Measurements from ENCODE around the gene CLEC11A.

CLEC11A gene, protein sequence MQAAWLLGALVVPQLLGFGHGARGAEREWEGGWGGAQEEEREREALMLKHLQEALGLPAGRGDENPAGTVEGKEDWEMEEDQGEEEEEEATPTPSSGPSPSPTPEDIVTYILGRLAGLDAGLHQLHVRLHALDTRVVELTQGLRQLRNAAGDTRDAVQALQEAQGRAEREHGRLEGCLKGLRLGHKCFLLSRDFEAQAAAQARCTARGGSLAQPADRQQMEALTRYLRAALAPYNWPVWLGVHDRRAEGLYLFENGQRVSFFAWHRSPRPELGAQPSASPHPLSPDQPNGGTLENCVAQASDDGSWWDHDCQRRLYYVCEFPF

DNA sequence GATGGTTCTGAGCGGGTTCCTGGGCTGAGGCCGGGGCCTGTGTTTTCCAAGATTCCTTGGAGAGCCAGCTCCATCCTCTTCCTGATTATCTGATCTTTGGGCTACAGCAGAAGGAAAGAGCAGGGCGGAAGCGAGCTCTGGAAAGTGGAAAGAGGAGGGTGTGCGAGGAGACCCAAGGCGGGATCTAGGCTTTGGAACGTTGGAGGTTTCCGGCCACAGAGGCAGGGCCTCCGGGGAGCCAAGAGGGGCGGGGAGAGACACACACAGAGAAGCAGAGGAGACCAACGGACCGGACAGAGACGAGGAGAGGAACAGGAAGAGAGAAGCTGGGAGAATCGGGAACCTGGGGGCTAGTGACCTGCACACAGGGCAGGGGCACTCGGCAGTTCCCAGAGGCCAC is at the start of gene CLEC11A:
CLEC11A (plus strand) TSS at position 296 of the 400 bp plus-strand sequence. CDS start 162 bp downstream, outside the sequence.
- peak; percentile 20 for DNase-seq

DNA sequence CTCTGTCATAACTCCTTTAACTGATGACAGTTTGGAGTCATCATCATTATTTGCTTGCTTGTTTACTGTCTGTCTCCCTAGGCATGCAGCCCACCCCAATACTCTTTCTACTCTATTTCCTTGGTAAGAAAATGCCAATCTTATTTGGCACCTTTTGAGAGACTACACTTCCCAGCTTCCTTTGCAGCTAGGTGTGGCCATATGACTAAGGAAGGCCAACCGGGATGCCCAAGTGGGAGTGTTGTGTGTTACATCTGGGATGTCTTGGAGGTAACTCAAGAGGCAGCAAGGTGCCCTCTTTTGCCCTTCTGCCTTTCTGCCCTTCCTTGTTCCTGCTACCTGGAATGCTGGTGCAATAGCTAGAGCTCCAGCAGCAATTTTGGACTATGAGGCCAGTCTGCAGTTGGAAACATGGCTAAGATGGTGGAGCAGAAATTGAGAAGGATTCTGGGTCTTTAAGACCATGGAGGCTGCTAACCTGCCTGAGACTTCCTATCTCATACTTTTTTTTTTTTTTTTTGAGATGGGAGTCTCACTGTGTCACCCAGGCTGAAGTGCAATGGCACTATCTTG is 46.5 kb upstream of the CLEC11A start:
- no peak for DNase-seq

DNA sequence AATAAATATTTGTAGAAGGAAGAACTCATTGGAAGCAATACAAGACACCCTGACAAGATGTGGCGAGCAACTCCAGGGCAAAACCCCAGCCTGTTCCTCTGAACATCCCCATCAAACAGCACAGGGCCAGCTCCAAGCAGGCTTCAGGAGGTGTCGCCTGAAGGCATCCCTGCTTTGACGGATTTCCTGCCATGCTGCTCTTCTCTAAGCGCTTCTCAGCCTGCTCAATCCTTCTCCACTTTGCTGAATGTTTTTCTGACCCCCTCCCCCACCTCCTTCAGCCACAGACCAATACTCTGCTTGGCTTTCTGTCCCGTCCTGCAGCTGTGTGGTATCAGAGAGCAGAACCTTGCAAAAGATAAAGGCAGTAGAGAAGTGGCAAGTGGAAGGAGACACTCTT is 45.5 kb upstream of the CLEC11A start:
- no peak for DNase-seq

DNA sequence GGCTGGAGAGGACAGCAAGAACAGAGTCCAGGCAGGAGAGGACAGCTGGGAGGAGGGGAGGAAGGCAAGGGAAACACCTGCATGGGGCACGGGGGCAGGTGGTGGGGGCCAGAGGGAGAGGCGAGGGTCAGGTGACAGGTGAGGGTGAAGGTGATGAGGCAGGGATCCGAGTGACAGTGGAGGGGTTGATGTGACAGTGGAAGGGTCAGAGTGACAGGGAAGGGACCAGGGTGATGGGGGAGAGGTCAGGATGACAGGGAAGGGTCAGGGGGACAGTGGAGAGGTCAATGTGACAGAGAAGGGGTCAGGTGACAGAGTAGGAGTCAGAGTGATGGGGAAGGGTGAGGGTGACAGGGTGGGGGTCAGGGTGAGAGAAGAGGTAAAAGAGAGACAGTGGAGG is 44.8 kb upstream of the CLEC11A start:
- no peak for DNase-seq

DNA sequence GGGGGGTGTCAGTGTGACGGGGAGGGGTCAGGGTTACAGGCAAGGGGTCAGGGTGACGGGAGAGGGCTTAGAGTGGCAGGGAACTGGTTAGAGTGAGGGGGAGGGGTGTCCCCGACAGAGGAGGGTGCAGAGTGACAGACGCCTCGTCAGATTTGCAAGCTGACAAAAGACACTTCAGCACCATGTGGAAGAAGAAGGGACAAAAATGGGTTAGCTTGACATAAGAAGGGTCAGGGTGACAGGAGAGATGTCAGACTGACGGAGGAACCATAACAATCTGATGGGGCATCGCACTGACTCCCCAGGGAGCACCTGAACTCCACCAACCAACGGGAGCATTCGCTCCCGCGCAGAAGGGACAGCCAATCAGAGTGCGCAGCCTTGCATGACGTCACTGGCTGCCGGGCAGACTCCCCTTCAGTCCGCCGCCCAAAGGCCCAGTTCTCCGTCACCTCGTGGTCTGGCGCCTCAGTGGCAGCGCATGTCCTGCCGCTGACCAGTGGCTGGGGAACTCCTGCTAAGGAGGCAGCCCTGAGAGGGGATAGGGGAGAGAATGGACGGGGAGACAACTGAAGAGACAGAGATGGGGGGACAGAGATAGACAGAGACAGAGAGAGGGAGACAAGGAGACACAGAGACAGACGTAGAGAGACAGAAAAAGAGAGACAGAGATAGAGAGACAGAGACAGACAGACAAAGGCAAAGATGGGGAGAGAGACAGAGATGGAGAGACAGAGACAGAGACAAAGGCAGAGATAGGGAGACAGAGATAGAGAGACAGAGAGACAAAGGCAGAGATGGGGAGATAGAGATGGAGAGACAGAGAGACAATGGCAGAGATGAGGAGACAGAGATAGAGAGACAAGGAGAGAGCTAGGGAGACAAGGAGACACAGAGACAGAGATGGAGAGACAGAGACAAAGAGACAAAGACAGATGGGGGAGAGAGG is 43.7 kb upstream of the CLEC11A start:
- peak; percentile 75 for DNase-seq

DNA sequence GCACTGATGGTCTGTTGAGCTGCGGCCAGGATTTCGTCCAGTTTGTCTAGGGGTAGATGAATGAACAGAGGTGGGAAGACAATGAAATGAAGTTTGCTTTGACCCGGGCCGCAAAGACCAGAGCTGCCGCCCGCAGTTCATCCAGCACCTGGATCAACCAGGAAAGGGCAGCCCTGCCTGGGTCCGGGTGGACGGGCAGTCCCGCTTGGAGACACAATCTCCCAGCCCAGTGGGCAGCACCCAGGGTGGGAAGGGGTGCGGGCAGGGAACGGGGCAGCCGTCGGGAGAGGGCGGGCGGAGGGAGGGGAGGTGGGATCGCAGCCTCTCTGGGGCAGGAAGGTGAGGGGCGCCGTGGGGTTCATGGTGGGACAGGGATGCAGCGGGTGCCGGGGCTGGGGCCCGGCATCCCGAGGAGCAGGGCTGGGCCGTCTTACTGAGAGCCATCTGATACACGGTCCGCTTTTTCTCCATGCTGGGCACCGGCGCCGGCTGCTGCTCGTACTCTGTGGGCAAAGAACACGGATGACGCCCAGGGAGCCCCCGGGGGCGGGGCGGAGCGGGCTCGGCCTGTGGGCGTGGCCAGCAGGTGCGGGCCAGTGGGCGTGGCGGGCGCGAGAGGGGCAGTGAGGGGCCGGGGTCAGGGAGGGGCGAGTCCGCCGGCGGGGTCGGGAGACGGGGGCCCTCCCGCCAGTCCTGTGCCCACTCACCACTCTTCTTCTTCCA is 36.7 kb upstream of the CLEC11A start:
- no peak for DNase-seq

DNA sequence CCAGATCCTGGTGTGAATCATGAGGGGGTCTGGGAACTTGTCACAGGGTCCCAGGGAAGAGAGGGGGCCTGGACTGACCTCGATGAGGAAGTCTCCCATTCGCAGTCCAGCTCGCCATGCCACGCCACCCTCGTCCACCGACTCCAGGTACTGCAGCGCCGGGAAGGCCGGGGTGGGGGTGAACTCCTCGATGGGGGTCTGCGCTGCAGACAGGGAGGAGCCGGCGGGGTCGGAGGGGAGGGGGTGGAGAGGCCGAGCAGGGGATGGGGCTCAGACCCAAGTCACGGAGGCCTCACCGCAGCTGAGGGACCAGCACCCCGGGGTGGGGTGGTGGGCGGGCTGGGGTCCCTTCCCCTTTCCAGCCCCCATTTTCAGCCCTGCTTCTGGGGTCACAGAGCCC is 34.4 kb upstream of the CLEC11A start:
- DNase-seq = no peak

DNA sequence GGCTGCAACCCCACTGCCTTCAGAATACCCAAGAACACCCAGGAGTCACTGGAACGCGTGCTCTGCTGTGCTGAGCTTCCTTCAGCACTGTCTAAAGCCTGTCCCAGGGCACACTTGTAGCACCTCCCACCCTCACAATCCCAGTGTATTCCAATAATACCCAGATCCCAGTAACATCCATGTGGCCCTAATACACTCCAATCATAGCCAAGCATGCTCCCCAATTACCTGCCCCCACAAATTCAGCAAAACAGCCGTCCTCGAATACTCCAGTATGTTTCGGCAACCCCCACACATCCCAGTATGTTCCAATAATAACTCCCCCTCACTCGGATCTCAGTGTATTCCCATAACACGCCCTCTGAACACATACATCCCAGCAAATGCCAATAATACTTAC is 32.7 kb upstream of the CLEC11A start:
- no peak for DNase-seq

DNA sequence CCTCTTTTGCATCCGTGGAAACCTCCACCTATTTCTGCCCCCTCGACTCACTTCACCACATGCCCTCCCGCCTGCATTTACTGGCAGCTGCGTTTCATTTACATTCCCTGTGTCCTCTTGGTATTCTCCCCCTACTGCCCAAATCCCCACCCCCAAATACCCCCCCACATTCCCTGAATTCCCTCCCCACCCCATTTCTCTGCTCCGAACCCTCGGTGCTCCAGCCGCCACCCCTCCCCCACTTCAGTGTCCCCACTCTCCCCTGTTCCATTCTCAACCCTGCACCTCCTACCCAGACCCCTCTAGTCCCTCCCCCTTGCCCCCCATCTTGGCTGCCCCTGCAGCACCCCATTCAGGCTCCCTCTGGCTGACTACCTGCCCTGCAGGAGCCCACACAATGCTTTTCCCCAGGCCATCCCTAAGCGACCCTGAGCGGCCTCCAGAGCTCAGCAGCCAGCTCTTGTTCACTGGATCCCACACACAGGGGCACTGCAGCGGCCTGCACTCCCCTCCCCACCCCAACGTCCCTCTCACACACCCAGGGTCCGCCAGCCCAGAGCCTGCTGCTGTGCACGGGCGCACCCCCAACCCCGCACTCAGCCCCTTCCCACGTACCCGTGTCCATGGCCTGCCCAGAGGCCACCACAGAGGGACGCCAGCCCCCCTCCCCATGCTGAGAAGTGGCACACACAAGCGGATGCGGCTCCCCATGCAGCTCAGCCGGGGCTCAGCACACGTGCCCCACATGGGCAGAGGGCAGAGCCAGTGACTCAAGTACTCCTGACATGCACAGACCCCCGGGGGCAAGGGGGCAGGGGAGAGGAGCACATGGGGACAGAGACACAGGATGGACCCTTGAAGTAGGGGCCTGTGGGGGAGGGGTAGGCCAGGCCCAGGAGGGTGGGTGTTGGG is 29.8 kb upstream of the CLEC11A start:
- no peak for DNase-seq

DNA sequence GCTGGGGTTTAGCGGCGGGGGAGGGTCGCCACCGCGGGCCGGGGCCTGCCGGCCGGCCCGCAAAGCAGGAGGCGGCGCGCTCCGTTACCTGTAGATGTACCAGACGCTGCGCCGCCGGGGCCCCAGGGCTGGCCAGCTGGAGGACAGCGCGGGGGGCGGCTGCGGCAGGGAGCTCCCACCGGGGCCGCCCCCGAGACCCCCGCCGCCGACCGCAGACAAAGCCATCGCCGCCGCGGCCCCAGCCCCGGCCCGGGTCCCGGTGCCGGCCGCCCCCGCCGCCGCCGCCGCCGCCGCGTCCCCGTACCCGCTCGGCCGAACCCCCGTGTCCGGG is 28.4 kb upstream of the CLEC11A start:
- no peak for DNase-seq

DNA sequence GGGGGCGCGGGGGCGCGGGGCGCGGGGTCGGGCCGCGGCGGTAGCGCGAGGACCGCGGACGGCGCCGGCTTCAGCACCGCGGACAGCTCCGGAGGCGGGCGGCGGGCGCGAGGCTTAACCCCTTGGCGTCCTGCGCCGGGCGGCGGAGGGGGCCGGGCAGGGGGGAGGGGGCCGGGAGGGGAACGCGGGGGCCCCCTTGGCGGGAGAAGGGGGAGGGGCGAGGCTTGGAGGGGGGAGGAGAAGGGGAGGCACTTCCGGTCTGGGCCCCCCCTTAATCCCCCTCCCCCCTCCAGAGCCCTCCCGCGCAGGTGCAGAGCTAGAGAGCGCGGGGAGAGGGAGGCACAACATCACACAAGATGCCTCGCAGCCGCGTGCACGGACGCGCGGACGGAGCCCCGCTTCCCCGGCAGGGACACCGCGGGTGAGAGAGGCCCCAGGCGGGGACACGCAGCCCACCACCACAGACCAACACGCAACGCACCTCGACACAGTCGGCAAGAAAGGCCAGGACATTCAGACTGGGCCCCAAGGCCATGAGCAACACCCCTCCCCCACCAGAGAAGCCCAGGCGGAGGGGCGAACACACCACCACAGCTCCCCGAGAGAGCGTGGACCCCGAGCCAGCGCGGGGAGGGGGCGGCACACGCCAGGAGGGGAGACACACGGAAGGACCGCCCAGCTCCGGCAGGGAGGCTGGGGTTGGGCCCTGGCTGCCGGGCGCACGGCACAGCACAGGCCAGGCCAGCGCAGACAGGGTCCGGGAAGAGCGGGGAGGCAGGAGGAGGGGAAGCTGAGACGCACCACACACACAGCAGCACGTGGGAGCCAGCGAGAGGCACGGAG is 27.7 kb upstream of the CLEC11A start:
- no peak for DNase-seq

DNA sequence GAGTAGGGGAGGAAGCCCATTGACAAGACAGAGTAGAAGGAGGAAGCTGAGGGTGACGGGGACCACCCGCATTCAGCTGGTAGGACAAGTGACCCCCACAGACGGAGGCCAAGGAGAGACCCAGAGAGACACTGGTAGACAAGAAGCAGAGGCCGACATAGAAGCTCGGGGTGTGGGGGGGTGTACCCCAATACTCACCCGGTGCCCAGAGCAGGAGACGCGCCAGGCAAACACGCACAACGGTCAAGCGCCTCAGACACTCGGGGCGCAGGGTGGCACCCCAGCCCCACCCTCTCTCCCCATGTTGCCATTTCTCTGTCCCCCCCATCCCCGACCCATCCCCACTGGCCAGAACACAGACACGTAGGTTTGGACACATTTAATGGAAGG is 27.1 kb upstream of the CLEC11A start:
- DNase-seq = no peak

DNA sequence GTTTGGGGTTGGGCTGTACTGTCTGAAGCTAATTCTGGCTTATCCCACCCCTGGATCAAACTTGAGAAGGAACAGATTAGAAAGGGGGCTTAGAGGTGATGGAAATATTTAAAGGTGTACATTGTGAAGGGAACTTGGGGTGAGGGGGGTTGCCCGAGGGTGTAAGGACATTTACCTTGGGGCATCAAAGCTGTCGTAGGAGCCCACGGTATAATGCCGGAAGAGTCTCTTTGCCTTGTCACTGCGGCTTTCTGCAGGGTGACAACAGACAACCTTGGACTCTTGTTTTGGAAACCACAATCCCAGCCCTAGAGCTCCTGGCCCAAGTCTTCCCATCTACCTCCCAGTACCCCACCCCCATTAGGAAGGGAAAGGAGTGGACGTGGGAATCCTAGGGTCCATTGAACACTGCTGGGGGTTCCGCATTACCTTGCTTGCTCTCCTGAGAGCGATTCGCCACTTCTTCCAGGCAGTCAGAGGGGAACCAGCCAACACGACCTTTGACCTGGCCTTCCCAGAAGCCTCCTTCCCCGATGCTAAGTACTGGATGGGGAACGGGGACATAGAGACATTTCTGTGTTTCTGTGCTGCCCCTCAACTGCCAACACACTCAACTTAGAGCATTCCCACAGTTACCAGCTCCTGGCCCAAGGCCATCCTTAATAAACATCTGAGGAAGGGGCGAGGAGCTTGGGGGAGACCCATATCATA is 25.6 kb upstream of the CLEC11A start:
- no peak for DNase-seq

DNA sequence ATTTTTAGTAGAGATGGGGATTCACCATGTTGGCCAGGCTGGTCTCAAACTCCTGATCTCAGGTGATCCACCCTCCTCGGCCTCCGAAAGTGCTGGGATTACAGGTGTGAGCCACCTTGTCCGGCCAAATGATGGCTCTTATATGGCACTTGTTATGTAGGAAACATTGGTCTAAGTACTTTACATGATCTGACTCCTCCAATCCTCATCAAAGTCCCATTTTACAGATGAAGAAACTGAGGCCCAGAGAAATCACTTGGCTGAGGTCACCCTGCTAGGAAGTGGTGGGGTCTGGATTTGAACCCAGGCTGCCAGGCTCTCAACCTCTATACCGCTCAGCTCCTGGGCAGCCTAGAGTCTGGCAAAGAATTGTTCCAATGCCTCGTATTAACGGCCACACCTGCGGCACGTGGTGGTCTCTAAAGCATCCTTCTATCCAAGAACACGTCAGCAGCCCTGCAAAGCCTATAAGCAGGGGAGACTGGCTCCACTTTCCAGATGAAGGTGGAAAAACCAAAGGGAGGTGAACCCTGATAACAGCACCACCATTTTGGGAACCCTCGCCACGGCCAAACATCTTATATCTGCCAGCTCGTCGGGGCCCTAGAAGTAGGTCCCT is 21.7 kb upstream of the CLEC11A start:
- no peak for DNase-seq

DNA sequence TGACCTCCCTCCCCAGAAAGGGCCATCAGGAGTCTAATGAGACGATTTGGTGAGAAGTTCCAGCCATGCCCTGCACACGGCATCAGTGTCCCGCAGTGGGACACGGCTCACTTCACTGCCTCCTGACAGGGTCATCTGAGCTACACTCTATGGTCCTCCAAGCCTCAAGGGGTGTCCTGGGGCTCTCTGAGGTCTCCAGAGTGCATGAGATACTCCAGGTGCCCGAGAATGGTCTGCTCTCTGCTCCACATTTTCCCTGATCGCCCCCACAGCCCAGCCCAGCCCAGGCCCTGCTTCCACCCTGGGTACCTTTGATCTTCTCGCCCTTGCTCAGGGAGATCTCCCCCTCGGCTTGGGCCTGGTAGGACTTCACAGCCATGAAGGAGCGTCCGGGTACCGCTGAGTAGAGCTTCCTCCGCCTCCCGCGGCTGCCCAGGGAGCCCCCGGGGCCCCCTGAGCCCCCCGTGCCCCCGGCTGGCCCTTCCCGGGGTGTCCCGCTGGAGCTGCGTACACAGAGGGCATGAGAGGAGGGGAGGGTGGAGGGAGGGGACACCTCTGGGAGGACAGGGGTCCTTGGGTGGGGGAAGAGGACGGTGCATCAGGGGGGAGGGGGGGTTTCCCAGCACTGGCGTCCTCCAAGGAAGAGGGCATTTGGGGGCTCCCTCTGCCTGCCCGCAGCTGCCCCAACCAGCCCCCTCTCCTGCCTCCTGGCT is 20.9 kb upstream of the CLEC11A start:
- no peak for DNase-seq

DNA sequence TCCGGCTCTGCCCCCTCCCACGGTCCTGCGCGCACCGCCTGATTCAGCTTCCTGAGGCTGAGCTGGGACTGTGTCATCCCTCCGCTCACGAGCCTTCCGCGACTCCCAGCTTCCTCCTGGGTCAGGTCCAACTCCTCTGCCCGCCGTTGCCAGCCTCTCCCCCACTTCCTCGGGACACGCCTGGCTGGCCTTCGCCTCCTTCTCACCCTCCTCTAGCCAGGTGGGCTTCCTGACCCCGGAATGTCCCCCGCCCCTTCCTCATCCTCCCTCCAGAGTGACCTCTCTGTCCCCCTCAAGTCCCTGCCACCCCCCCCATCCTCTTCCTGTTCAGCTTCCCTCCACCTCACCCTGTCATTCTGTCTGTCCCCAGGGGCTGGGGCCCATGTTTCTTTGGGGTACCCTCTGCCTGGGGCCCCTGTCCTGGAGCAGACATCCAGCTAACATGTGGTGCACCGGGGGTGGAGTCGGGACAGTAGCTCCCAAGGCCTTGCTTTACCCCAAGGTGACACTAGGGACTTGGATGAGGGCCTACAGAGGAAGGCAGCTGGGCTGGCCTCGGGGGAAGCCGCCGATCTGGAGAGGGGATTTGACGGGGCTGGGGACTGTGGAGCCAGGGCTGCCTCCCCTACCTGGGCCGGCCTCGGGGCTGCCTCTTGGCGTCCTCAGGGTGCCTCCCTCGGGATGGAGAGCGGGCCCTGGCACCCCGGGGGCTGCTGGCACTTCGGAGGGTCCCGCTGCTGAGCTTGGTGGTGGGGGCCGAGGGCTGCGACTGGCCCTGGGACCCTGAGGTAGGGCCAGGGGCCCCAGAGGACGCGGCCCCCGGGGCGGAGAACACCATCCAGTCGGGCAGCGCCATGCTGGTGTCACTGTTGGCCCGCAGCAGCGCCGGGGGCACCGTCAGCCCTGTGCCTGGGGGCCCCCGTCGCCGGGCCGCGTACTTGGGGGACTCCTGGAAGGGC is 20.0 kb upstream of the CLEC11A start:
- peak; percentile 54 for DNase-seq

DNA sequence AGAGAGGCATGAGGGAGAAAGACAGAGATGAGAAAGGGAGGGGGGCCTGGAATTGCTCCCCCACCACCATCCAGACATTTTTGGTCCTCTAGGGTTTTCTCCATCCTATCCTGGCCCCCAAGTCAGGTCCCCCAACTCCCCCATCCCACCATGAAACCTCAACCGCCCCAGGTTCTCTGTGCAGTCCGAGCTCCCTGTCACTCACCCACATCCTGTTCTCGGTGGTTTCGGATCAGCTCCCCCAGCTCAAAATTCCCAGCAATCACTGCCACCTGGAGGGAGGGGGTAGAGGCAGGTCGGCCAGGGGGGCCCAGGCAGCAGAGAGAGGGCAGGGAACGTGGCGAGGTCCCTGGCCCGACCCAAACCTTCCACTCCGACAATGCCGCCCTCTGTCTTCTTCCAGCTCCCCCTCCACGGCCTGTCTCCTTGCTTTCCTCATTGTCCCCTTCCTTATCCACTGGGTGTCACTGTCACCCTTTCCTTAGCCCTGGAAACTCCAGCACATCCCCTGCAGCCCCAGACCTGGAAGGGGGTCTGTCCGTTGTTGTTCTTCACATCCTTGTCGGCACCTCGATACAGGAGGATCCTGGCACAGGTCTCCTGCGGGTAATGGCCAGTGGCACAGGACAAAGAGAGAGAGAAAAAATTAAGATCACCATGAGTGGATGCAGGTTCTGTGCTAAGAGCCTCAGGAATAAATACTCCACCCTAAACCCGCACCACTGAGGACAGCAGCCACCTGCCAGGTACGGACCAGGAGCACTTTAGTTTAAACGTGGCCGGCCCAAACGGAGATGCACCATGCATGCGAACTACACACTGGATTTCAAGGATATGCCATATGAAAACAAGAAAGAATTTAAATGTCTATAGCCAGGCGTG is 19.0 kb upstream of the CLEC11A start:
- DNase-seq = no peak

Data from inflammatory macrophage treated with lipopolysaccharide for 4 hours (primary cell).